IMR-90 (cell line): ENCODE measurements around the gene MAP10.

Experiments used
- BHLHE40 ChIP-seq: fragments of 150-350 bp; IDR thresholded peaks from 2 replicates; pipeline ENCODE4 v1.6.1; 2016; ENCODE audit warnings: mild to moderate bottlenecking, low read depth, low read length
- CTCF ChIP-seq: conservative IDR thresholded peaks from 2 replicates; pipeline ENCODE4 v1.5.1; 2012; ENCODE audit warnings: mild to moderate bottlenecking, low read depth, low read length, improper control_type of control experiment
- ELK1 ChIP-seq: fragments of 150-350 bp; IDR thresholded peaks from 2 replicates; pipeline ENCODE4 v1.6.1; 2016; ENCODE audit warnings: low read depth, mild to moderate bottlenecking, low read length, moderate library complexity, borderline replicate concordance
- NFE2L2 ChIP-seq: fragments of 150-350 bp; IDR thresholded peaks from 2 replicates; pipeline ENCODE4 v1.6.1; 2016; ENCODE audit warnings: low read depth, mild to moderate bottlenecking, low read length
- POLR2A ChIP-seq: IDR thresholded peaks from 2 replicates; pipeline ENCODE4 v1.6.1; 2012; ENCODE audit warnings: mild to moderate bottlenecking, low read depth, low read length
- USF2 ChIP-seq: fragments of 150-350 bp; IDR thresholded peaks from 2 replicates; pipeline ENCODE4 v1.6.1; 2017; ENCODE audit warnings: mild to moderate bottlenecking, antibody characterized with exemption, low read length, low read depth

GRCh38 chr1:232830661-232831060, 25.4 kb downstream of the MAP10 start:
- no peak for TF ChIP-seq ELK1
- no peak for TF ChIP-seq POLR2A
- no peak for TF ChIP-seq CTCF
- TF ChIP-seq BHLHE40, result no peak
- no peak for TF ChIP-seq NFE2L2
- TF ChIP-seq USF2, result no peak
